ENCODE measurements around the gene RALGAPA1. TPM values are rescaled to one million over a fixed set of nuclear protein-coding genes. Genes with fewer than 3 reads are reported as not detected.

The RALGAPA1 gene
- polyA plus RNA-seq, 1 donor (not counting 4 experiments of a cell fraction or from before 2014, with no cell fraction given): 12.1 TPM

- Histone ChIP-seq H3K27me3 (ENCODE audit: control insufficient read depth, extremely low read depth, insufficient read depth, low read length) (no peaks in the 10 kb centered on the region), H3K4me3 (ENCODE audit: control insufficient read depth in 2 of 3, extremely low read depth in 1 of 3, insufficient read depth in 2 of 3, low read depth in 1 of 3, low read length in 3 of 3) (no peak overlapping the region), H3K27ac (ENCODE audit: control insufficient read depth, insufficient read depth, low read length) (no peak overlapping the region), H3K4me1 (ENCODE audit: control insufficient read depth, extremely low read depth, insufficient read depth, low read length) (no peaks in the 10 kb centered on the region), H3K79me2 (ENCODE audit: control insufficient read depth, insufficient read depth, low read length) (no peaks in the 10 kb centered on the region), H3K36me3 (ENCODE audit: control insufficient read depth in 2 of 2, extremely low read depth in 1 of 2, insufficient read depth in 2 of 2, low read length in 2 of 2) (no peaks in the 10 kb centered on the region), H3K9me1 (ENCODE audit: control insufficient read depth, extremely low read depth, insufficient read depth, low read length) (no peaks in the 10 kb centered on the region), H4K20me1 (ENCODE audit: control insufficient read depth, extremely low read depth, insufficient read depth, low read length) (no peaks in the 10 kb centered on the region), H3K4me2 (ENCODE audit: control insufficient read depth, extremely low read depth, insufficient read depth, low read depth, low read length) (no peak overlapping the region), H2AFZ (ENCODE audit: control insufficient read depth, low read length) (no peak overlapping the region), H3K9me3 (ENCODE audit: control insufficient read depth, low read depth, low read length) (no peaks in the 10 kb centered on the region), H3K9ac (ENCODE audit: control insufficient read depth, extremely low read depth, insufficient read depth, low read length) (no peak overlapping the region)
- DNase-seq (ENCODE audit: low read depth, low spot score): no peak
- dilution Hi-C loops (cut with MboI; ENCODE audit: extremely low pct_ligation_motif_present, low sequenced_read_pairs): no loop called here
- TF ChIP-seq EZH2 (IDR thresholded peaks at IDR 0.05; ENCODE audit: low read length): no peak
- TF ChIP-seq CTCF (optimal IDR thresholded peaks at IDR 0.05 in 1 of 3, IDR thresholded peaks at IDR 0.05 in 1 of 3, conservative IDR thresholded peaks at IDR 0.05 in 1 of 3; ENCODE audit: extremely low read depth in 1 of 3, insufficient read depth in 2 of 3, low read length in 3 of 3): no peak
- no peak for FAIRE-seq
Measured at GRCh38 chr14:35571598-35571997, 237.5 kb downstream of the RALGAPA1 start.

DNA sequence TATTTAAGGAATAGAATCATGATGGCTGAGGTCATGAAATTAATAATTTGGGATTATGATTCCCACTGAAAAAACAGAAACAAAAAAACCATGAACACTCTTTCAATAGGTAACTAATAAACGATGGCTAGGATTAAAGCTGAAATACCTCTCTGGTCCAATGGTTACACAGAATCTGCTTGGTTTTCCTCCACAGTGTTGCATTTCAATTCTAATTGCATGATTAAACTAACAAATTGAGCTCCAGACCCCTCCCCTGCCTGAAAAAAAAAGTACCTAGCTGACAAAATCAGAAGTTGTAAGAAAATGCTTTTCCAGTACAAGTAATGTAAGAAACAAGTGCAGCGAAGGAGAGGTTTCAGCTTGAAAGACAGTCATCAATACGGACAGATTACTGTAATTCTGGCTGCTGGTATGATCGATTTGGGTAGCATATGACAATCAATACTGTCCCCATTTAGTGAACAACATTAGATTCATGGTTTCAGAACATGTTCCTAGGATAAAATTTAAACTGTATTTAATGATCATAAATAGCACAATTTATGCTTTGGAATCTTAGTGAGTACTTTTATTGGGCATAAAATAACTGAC, 243.1 kb downstream of the RALGAPA1 start:
- Histone ChIP-seq H3K27ac (ENCODE audit: control insufficient read depth, insufficient read depth, low read length) (no peak overlapping the region), H2AFZ (ENCODE audit: control insufficient read depth, low read length) (no peak overlapping the region), H3K79me2 (ENCODE audit: control insufficient read depth, insufficient read depth, low read length) (no peaks in the 10 kb centered on the region), H3K27me3 (ENCODE audit: control insufficient read depth, extremely low read depth, insufficient read depth, low read length) (no peaks in the 10 kb centered on the region), H3K4me3 (ENCODE audit: control insufficient read depth in 2 of 3, extremely low read depth in 1 of 3, insufficient read depth in 2 of 3, low read depth in 1 of 3, low read length in 3 of 3) (no peak overlapping the region), H3K9me3 (ENCODE audit: control insufficient read depth, low read depth, low read length) (no peaks in the 10 kb centered on the region), H3K9me1 (ENCODE audit: control insufficient read depth, extremely low read depth, insufficient read depth, low read length) (no peaks in the 10 kb centered on the region), H3K36me3 (ENCODE audit: control insufficient read depth in 2 of 2, extremely low read depth in 1 of 2, insufficient read depth in 2 of 2, low read length in 2 of 2) (no peaks in the 10 kb centered on the region), H3K9ac (ENCODE audit: control insufficient read depth, extremely low read depth, insufficient read depth, low read length) (no peak overlapping the region), H4K20me1 (ENCODE audit: control insufficient read depth, extremely low read depth, insufficient read depth, low read length) (no peaks in the 10 kb centered on the region), H3K4me2 (ENCODE audit: control insufficient read depth, extremely low read depth, insufficient read depth, low read depth, low read length) (no peak overlapping the region), H3K4me1 (ENCODE audit: control insufficient read depth, extremely low read depth, insufficient read depth, low read length) (no peaks in the 10 kb centered on the region)
- TF ChIP-seq CTCF (optimal IDR thresholded peaks at IDR 0.05 in 1 of 3, IDR thresholded peaks at IDR 0.05 in 1 of 3, conservative IDR thresholded peaks at IDR 0.05 in 1 of 3; ENCODE audit: extremely low read depth in 1 of 3, insufficient read depth in 2 of 3, low read length in 3 of 3): no peak
- no peak for TF ChIP-seq EZH2 (IDR thresholded peaks at IDR 0.05; ENCODE audit: low read length)
- dilution Hi-C loops (cut with MboI; ENCODE audit: extremely low pct_ligation_motif_present, low sequenced_read_pairs): no loop called here
- FAIRE-seq (no peak), DNase-seq (ENCODE audit: low read depth, low spot score) (no peak)
